Fibroblast of lung (primary cell): ENCODE results near the gene LRRC74A. TPM values are rescaled to one million over a fixed set of nuclear protein-coding genes. Genes with fewer than 3 reads are reported as not detected.

Experiments used
- DNase-seq, 2 donors: peaks; one replicate each; pipeline versions ENCODE4 v3.0.0 to v3.0.0-alpha.2; 2010; ENCODE audit warnings: low read depth in 2 of 2
- H2AFZ ChIP-seq: 2 replicates; pipeline ENCODE4 v1.5.1; 2012; ENCODE audit warnings: low read length, control low read depth, inconsistent platforms
- H3K27ac ChIP-seq: 2 replicates; pipeline ENCODE4 v1.5.1; 2011; ENCODE audit warnings: low read length, control low read depth; ENCODE audit not compliant: insufficient read depth
- H3K27me3 ChIP-seq: 2 replicates; pipeline ENCODE4 v1.5.1; 2011; ENCODE audit warnings: mild to moderate bottlenecking, low read length; ENCODE audit not compliant: control insufficient read depth, insufficient read depth
- H3K36me3 ChIP-seq: 2 replicates; pipeline ENCODE4 v1.5.1; 2011; ENCODE audit warnings: low read length; ENCODE audit not compliant: control insufficient read depth, insufficient read depth
- H3K4me1 ChIP-seq: 2 replicates; pipeline ENCODE4 v1.5.1; 2011; ENCODE audit warnings: low read length; ENCODE audit not compliant: control insufficient read depth, insufficient read depth; ENCODE audit errors: extremely low read depth
- H3K4me2 ChIP-seq: 2 replicates; pipeline ENCODE4 v1.5.1; 2011; ENCODE audit warnings: low read length, control low read depth; ENCODE audit not compliant: insufficient read depth; ENCODE audit errors: extremely low read depth
- H3K4me3 ChIP-seq, 4 experiments: fragments of 200-600 bp in 1 of 4; sonication (generic) in 1 of 4; replicated peaks in 1 of 4; 2 replicates each; pipeline ENCODE4 v1.5.1; 2011 to 2016; ENCODE audit warnings: low read length in 4 of 4, low read depth in 3 of 4, mild to moderate bottlenecking in 3 of 4, control low read depth in 2 of 4, inconsistent platforms in 1 of 4, mixed read lengths in 1 of 4; ENCODE audit not compliant: insufficient read depth in 1 of 4; ENCODE audit errors: control extremely low read depth in 1 of 4
- H3K79me2 ChIP-seq: 2 replicates; pipeline ENCODE4 v1.5.1; 2012; ENCODE audit warnings: mild to moderate bottlenecking, low read length, inconsistent platforms; ENCODE audit not compliant: control insufficient read depth, insufficient read depth
- H3K9ac ChIP-seq: 2 replicates; pipeline ENCODE4 v1.5.1; 2011; ENCODE audit warnings: mild to moderate bottlenecking, low read length, control low read depth; ENCODE audit not compliant: insufficient read depth
- H3K9me3 ChIP-seq: 2 replicates; pipeline ENCODE4 v1.5.1; 2012; ENCODE audit warnings: low read depth, low read length; ENCODE audit not compliant: control insufficient read depth, insufficient read depth
- H4K20me1 ChIP-seq: 2 replicates; pipeline ENCODE4 v1.5.1; 2011; ENCODE audit warnings: low read length; ENCODE audit not compliant: control insufficient read depth, insufficient read depth; ENCODE audit errors: extremely low read depth
- EZH2 ChIP-seq: IDR thresholded peaks from 2 replicates; pipeline ENCODE4 v1.5.1; 2012; ENCODE audit warnings: low read length, control low read depth, mild to moderate bottlenecking; ENCODE audit errors: missing control alignments
- polyA plus RNA-seq, 2 donors: library from polyadenylated mRNA; depleted of rRNA in 1 of 2; stranded (reverse) in 1 of 2; unstranded in 1 of 2; fragments of >200 nt; gene quantifications; 2 replicates each; pipeline ENCODE4 v1.2.1, GENCODE V29; 2011 to 2012; ENCODE audit warnings: missing spikeins in 1 of 2
- total RNA-seq: library from RNA; depleted of rRNA; stranded (reverse); fragments of >200 nt; gene quantifications from 2 replicates; pipeline ENCODE4 v1.2.1, GENCODE V29; 2014
- TF ChIP-seq, protein P1 (sequence below), 2 donors: IDR thresholded peaks in 1 of 2; conservative IDR thresholded peaks in 1 of 2; 1 replicate in 1 of 2; 2 replicates in 1 of 2; pipeline ENCODE4 v1.5.1; 2011 to 2012; ENCODE audit warnings: low read length in 2 of 2, control low read depth in 1 of 2, inconsistent platforms in 1 of 2, low read depth in 1 of 2, mild to moderate bottlenecking in 1 of 2

Gene LRRC74A
- total and polyA plus RNA-seq, 2 donors (not counting 1 experiment from before 2014, with no cell fraction given) = not detected

DNA sequence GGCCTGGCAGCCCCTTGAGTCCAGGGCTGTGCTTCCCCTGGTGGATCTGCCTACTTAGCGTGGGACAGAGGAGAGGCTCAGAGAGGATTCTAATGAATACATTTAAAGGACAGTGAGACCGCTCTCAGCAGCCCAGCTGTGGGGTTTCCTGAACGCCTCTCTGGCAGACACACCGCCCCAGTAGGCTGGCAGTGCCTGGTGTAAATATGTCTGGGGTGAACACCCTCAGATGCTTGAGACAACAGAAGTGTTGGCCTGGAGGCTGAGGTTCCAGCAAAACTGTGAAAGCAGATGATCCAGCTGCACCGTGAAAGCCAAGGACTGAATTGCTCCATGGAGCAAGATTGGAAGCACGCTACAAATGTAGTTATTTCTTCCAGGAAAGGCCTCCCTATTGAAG lies 55.1 kb downstream of the LRRC74A start:
- DNase-seq = no peak
- H3K27ac ChIP-seq = no peak overlapping the region
- H3K9me3 ChIP-seq = no peaks in the 10 kb centered on the region
- H3K27me3 ChIP-seq = peaks cover 6% of the 10 kb centered on the region
- TF ChIP-seq, protein P1, sequence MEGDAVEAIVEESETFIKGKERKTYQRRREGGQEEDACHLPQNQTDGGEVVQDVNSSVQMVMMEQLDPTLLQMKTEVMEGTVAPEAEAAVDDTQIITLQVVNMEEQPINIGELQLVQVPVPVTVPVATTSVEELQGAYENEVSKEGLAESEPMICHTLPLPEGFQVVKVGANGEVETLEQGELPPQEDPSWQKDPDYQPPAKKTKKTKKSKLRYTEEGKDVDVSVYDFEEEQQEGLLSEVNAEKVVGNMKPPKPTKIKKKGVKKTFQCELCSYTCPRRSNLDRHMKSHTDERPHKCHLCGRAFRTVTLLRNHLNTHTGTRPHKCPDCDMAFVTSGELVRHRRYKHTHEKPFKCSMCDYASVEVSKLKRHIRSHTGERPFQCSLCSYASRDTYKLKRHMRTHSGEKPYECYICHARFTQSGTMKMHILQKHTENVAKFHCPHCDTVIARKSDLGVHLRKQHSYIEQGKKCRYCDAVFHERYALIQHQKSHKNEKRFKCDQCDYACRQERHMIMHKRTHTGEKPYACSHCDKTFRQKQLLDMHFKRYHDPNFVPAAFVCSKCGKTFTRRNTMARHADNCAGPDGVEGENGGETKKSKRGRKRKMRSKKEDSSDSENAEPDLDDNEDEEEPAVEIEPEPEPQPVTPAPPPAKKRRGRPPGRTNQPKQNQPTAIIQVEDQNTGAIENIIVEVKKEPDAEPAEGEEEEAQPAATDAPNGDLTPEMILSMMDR (conservative IDR thresholded peaks at IDR 0.05 in 1 of 2, IDR thresholded peaks at IDR 0.05 in 1 of 2; ENCODE audit: low read depth in 1 of 2, low read length in 2 of 2) = no peak
- TF ChIP-seq EZH2 = no peak
- H3K79me2 ChIP-seq = no peaks in the 10 kb centered on the region
- H3K36me3 ChIP-seq = no peaks in the 10 kb centered on the region
- H4K20me1 ChIP-seq = no peaks in the 10 kb centered on the region
- no peak overlapping the region for H3K4me2 ChIP-seq
- no peak overlapping the region for H3K4me3 ChIP-seq
- H3K4me1 ChIP-seq = no peaks in the 10 kb centered on the region
- no peak overlapping the region for H2AFZ ChIP-seq
- no peak overlapping the region for H3K9ac ChIP-seq

DNA sequence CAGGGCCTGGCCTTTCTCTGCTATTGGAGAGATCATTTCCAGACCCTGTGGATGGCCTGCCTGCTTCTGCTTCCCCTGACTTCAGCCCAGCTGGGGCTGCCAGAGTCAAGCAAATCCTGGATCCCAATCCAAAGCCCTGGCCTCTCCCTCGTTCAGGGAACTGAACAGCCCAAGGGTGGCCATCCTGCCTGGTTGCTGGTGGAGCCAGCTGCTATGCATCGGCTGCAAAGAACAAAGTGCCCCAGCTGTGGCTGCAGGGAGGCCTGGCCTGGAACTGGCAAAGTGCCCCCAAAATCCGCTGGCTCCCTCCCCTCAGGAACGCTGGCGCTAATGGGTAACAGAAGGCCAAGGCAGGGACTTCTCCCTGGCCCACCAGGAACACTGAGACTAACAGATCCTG lies 56.4 kb downstream of the LRRC74A start:
- Histone ChIP-seq H3K27ac (no peak overlapping the region), H3K27me3 (peaks cover 9% of the 10 kb centered on the region), H3K9ac (no peak overlapping the region), H3K36me3 (no peaks in the 10 kb centered on the region), H3K9me3 (no peaks in the 10 kb centered on the region), H3K79me2 (no peaks in the 10 kb centered on the region), H3K4me3 (no peak overlapping the region), H2AFZ (no peak overlapping the region), H3K4me2 (no peak overlapping the region), H4K20me1 (no peaks in the 10 kb centered on the region), H3K4me1 (no peaks in the 10 kb centered on the region)
- TF ChIP-seq, protein P1 (conservative IDR thresholded peaks at IDR 0.05 in 1 of 2, IDR thresholded peaks at IDR 0.05 in 1 of 2; ENCODE audit: low read depth in 1 of 2, low read length in 2 of 2) = no peak
- TF ChIP-seq EZH2 = no peak
- DNase-seq = peak in 1 of 2 donors; percentile 33

DNA sequence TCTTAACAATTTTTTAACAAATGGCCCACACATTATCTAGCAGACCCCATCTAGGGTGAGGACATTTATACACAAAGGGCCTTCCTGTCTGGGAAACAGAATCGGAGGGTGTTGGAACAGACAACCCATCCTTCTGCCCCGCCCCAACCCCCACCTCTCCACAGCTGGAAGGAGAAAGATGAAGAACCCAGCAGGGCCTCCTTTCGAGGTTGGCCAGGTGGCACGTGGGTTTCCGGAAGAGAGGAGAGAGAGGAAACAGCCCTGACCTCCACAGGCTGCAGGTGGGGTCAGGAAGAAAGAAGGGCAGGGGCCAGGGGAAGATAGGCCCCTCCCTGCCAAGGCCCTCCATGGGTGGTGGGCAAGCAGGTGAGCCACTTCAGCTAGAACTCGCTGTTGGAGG lies 57.2 kb downstream of the LRRC74A start:
- no peaks in the 10 kb centered on the region for H3K79me2 ChIP-seq
- TF ChIP-seq, protein P1 (conservative IDR thresholded peaks at IDR 0.05 in 1 of 2, IDR thresholded peaks at IDR 0.05 in 1 of 2; ENCODE audit: low read depth in 1 of 2, low read length in 2 of 2) = no peak
- no peak for TF ChIP-seq EZH2
- peaks cover 13% of the 10 kb centered on the region for H3K27me3 ChIP-seq

More for the DNA sequence above, 57.2 kb downstream of the LRRC74A start:
- H3K9me3 ChIP-seq = no peaks in the 10 kb centered on the region
- DNase-seq = no peak
- H3K36me3 ChIP-seq = no peaks in the 10 kb centered on the region
- no peak overlapping the region for H2AFZ ChIP-seq
- H4K20me1 ChIP-seq = no peaks in the 10 kb centered on the region
- H3K27ac ChIP-seq = no peak overlapping the region
- H3K4me1 ChIP-seq = no peaks in the 10 kb centered on the region
- H3K9ac ChIP-seq = no peak overlapping the region
- H3K4me2 ChIP-seq = no peak overlapping the region
- no peak overlapping the region for H3K4me3 ChIP-seq
